Measurements from ENCODE around the gene ERBB2. TPM values are rescaled to one million over a fixed set of nuclear protein-coding genes. Genes with fewer than 3 reads are reported as not detected.

Gene ERBB2
- total and polyA plus RNA-seq, 9 of the 15 experiments (the other 6 are each of a cell fraction or from before 2014, with no cell fraction given) = 0.74 to 5.6 (median 3.3) TPM

DNA sequence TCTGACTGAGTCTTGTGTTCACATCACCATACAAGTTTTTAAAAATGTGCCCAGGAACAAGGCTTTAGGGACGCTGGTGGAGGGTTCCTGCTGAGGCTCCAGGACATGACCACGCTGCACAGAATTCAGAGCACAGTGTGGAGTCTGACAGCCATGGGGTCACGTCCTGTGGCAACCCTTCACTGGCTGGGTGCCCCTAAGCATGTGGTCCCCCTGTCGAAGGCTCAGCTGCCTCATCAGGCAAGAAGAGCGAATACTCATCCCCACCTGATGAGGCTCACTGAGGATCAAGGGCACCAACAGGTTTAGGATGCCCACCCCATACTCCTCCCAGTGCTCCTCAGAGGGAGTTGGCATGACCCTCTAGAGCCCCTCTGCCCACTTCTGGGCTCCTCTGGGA, 25.7 kb upstream of the ERBB2 start:
- BruUV-seq (replicated peaks) = no TSS peak
- Histone ChIP-seq H3K9ac (ENCODE audit: insufficient read depth in 1 of 2, low read depth in 2 of 2, low read length in 2 of 2) (peak overlapping the region in 1 of 2 experiments; percentile 88; a peak in 1 of 4 replicates), H3K27ac (ENCODE audit: extremely low read depth, low read depth, low read length) (no peak overlapping the region), H3K9me1 (ENCODE audit: control insufficient read depth, insufficient read depth, low read length) (no peaks in the 10 kb centered on the region), H3K4me3 (no peak overlapping the region), H2AFZ (ENCODE audit: low read depth, low read length) (no peak overlapping the region), H3K9me3 (replicated peaks; ENCODE audit: control insufficient read depth, insufficient read depth, low read depth, low read length) (no peaks in the 10 kb centered on the region), H3K27me3 (ENCODE audit: control insufficient read depth in 2 of 2, insufficient read depth in 2 of 2, low read length in 2 of 2) (no peaks in the 10 kb centered on the region), H3K36me3 (ENCODE audit: control insufficient read depth, insufficient read depth, low read length) (peaks cover 7% of the 10 kb centered on the region; the same call in 2 of the 3 replicates), H4K20me1 (replicated peaks; ENCODE audit: control insufficient read depth, insufficient read depth, low read length) (no peaks in the 10 kb centered on the region; the same call in 1 of the 2 replicates), H3K4me2 (ENCODE audit: insufficient read depth, low read length) (no peak overlapping the region), H3K4me1 (replicated peaks in 1 of 2; ENCODE audit: control insufficient read depth in 2 of 2, insufficient read depth in 2 of 2, low read length in 2 of 2) (peaks cover 29 to 78% of the 10 kb centered on the region in 2 experiments; a peak in 4 of 5 replicates), H3K79me2 (ENCODE audit: control insufficient read depth, insufficient read depth, low read length) (peaks cover 5% of the 10 kb centered on the region; the same call in 1 of the 3 replicates)
- CTCF ChIA-PET (ENCODE audit: low intra/inter-chr PET ratio) = interaction anchor here (8.3 kb wide), 1 partner anchor 52 kb away, joined by 131 read pairs; no protein-coding TSS in a partner anchor
- DNase-seq (ENCODE audit: extremely low read depth in 1 of 4, low spot score in 3 of 4) (no peak), ATAC-seq (no peak), FAIRE-seq (no peak)
- in situ Hi-C loops (cut with MboI) = loop anchor here (5.0 kb wide), 1 partner anchor 52 kb away; no protein-coding TSS in a partner anchor
- no peak for TF ChIP-seq PYGO2 (tag; IDR thresholded peaks at IDR 0.05)
- no peak for TF ChIP-seq KDM2B (CRISPR knock-in tag; IDR thresholded peaks at IDR 0.05)
- no peak for TF ChIP-seq ZNF699 (CRISPR knock-in tag; IDR thresholded peaks at IDR 0.05; ENCODE audit: insufficient replicate concordance)
- TF ChIP-seq, protein P1, sequence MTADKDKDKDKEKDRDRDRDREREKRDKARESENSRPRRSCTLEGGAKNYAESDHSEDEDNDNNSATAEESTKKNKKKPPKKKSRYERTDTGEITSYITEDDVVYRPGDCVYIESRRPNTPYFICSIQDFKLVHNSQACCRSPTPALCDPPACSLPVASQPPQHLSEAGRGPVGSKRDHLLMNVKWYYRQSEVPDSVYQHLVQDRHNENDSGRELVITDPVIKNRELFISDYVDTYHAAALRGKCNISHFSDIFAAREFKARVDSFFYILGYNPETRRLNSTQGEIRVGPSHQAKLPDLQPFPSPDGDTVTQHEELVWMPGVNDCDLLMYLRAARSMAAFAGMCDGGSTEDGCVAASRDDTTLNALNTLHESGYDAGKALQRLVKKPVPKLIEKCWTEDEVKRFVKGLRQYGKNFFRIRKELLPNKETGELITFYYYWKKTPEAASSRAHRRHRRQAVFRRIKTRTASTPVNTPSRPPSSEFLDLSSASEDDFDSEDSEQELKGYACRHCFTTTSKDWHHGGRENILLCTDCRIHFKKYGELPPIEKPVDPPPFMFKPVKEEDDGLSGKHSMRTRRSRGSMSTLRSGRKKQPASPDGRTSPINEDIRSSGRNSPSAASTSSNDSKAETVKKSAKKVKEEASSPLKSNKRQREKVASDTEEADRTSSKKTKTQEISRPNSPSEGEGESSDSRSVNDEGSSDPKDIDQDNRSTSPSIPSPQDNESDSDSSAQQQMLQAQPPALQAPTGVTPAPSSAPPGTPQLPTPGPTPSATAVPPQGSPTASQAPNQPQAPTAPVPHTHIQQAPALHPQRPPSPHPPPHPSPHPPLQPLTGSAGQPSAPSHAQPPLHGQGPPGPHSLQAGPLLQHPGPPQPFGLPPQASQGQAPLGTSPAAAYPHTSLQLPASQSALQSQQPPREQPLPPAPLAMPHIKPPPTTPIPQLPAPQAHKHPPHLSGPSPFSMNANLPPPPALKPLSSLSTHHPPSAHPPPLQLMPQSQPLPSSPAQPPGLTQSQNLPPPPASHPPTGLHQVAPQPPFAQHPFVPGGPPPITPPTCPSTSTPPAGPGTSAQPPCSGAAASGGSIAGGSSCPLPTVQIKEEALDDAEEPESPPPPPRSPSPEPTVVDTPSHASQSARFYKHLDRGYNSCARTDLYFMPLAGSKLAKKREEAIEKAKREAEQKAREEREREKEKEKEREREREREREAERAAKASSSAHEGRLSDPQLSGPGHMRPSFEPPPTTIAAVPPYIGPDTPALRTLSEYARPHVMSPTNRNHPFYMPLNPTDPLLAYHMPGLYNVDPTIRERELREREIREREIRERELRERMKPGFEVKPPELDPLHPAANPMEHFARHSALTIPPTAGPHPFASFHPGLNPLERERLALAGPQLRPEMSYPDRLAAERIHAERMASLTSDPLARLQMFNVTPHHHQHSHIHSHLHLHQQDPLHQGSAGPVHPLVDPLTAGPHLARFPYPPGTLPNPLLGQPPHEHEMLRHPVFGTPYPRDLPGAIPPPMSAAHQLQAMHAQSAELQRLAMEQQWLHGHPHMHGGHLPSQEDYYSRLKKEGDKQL (CRISPR knock-in tag; IDR thresholded peaks at IDR 0.05; ENCODE audit: borderline replicate concordance) = no peak
- no peak for TF ChIP-seq ZNF316 (IDR thresholded peaks at IDR 0.05)
- TF ChIP-seq, protein P2, sequence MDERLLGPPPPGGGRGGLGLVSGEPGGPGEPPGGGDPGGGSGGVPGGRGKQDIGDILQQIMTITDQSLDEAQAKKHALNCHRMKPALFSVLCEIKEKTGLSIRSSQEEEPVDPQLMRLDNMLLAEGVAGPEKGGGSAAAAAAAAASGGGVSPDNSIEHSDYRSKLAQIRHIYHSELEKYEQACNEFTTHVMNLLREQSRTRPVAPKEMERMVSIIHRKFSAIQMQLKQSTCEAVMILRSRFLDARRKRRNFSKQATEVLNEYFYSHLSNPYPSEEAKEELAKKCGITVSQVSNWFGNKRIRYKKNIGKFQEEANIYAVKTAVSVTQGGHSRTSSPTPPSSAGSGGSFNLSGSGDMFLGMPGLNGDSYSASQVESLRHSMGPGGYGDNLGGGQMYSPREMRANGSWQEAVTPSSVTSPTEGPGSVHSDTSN (CRISPR knock-in tag; IDR thresholded peaks at IDR 0.05; ENCODE audit: low read depth) = no peak
- TF ChIP-seq, protein P2 (tag; conservative IDR thresholded peaks at IDR 0.05; ENCODE audit: low read depth) = no peak
- TF ChIP-seq, protein P3, sequence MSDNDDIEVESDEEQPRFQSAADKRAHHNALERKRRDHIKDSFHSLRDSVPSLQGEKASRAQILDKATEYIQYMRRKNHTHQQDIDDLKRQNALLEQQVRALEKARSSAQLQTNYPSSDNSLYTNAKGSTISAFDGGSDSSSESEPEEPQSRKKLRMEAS (CRISPR knock-in tag; IDR thresholded peaks at IDR 0.05) = no peak
- TF ChIP-seq, protein P4, sequence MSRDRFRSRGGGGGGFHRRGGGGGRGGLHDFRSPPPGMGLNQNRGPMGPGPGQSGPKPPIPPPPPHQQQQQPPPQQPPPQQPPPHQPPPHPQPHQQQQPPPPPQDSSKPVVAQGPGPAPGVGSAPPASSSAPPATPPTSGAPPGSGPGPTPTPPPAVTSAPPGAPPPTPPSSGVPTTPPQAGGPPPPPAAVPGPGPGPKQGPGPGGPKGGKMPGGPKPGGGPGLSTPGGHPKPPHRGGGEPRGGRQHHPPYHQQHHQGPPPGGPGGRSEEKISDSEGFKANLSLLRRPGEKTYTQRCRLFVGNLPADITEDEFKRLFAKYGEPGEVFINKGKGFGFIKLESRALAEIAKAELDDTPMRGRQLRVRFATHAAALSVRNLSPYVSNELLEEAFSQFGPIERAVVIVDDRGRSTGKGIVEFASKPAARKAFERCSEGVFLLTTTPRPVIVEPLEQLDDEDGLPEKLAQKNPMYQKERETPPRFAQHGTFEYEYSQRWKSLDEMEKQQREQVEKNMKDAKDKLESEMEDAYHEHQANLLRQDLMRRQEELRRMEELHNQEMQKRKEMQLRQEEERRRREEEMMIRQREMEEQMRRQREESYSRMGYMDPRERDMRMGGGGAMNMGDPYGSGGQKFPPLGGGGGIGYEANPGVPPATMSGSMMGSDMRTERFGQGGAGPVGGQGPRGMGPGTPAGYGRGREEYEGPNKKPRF (IDR thresholded peaks at IDR 0.05; ENCODE audit: low read depth, low read length) = no peak
- POLR2A ChIA-PET = interaction anchor here (1.0 kb wide), 1 partner anchor 41 kb away, joined by 3 read pairs; no protein-coding TSS in a partner anchor
- intact Hi-C loops (cut with micrococcal nuclease) = loop anchor here (5.0 kb wide), 1 partner anchor 78 kb away; no protein-coding TSS in a partner anchor
- WGBS (ENCODE audit: insufficient coverage, low coverage, missing lambda C conversion rate) = 74% methylated on average over 5 of the region's 5 CpGs
